ENCODE data around the gene RAB7B. TPM values are rescaled to one million over a fixed set of nuclear protein-coding genes. Genes with fewer than 3 reads are reported as not detected.

The RAB7B gene
- total RNA-seq, 2 donors from 2014 or later = 0.78 TPM; not detected in 1

DNA sequence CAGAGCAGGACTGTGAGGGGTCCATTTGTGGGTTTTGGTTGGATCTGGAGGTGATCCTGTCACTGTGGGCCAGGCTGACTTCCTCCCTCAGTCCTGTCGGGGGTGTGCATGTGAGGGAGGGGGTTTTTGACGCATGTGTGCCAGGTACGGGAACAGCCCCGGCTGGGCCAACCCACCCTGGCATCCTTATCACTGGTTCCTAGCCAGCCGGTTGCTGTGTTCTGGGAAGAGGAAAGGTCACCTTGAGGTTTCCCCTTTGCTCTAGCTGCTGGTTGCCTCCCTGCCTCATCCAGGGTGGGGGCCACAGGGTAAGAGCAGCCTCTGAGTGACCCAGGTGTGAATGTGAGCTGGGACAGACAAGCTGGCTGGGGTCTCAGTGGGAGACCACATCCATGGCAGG is 62.5 kb downstream of the RAB7B start:
- DNase-seq = peak in 1 of 4 donors; percentile 5
- Histone ChIP-seq H3K27me3 (no peaks in the 10 kb centered on the region), H3K4me1 (peaks cover 35% of the 10 kb centered on the region), H3K36me3 (replicated peaks in 1 of 2; ENCODE audit: insufficient read depth in 1 of 2, low read depth in 2 of 2) (no peaks in the 10 kb centered on the region), H3K4me3 (no peak overlapping the region), H3K9me3 (no peaks in the 10 kb centered on the region), H3K27ac (no peak overlapping the region)
- 20 to 31% methylated on average over 5 of the region's 5 CpGs for WGBS, 2 donors
- intact Hi-C loops (cut with DNase I) = no loop called here
- ATAC-seq = no peak
- TF ChIP-seq, protein P1, sequence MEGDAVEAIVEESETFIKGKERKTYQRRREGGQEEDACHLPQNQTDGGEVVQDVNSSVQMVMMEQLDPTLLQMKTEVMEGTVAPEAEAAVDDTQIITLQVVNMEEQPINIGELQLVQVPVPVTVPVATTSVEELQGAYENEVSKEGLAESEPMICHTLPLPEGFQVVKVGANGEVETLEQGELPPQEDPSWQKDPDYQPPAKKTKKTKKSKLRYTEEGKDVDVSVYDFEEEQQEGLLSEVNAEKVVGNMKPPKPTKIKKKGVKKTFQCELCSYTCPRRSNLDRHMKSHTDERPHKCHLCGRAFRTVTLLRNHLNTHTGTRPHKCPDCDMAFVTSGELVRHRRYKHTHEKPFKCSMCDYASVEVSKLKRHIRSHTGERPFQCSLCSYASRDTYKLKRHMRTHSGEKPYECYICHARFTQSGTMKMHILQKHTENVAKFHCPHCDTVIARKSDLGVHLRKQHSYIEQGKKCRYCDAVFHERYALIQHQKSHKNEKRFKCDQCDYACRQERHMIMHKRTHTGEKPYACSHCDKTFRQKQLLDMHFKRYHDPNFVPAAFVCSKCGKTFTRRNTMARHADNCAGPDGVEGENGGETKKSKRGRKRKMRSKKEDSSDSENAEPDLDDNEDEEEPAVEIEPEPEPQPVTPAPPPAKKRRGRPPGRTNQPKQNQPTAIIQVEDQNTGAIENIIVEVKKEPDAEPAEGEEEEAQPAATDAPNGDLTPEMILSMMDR (IDR thresholded peaks at IDR 0.05) = no peak
- no peak for TF ChIP-seq POLR2A (IDR thresholded peaks at IDR 0.05)

DNA sequence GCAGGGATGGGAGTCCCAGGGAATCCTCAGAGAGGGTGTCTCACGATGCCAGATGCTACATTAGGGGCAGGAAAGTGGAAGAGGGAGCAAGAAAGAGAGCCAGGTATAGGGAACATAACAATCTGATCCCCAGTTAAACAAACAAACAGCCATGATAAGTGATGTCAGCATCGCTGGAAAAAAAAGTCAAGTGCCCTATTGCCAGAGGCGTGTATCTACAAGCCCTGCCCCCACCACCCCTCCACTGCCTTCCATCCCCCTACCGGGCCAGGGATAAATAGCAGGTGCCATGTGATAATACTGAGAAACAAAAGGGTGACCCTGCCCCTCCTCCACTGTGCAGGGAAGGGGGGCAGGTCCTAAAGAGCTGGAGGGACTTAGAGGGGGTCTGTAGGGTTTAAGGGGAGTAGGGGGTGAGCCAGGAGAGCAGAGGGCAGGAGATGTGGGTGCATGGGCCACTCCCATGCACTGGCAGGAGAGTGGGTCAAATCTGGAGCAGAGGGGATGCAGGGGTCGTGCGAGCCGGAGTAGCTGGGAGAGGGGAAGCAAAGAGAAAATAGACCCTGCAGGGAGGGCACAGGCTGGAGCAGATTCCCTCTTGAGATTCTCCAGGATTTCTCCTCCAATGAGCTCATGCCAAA is 63.4 kb downstream of the RAB7B start:
- no peak overlapping the region for H3K27ac ChIP-seq
- peaks cover 35% of the 10 kb centered on the region for H3K4me1 ChIP-seq
- ATAC-seq (peak; percentile 75), DNase-seq (peak; percentile 55 to 83 (median 71))
- no peaks in the 10 kb centered on the region for H3K27me3 ChIP-seq
- H3K9me3 ChIP-seq = no peaks in the 10 kb centered on the region
- no peak overlapping the region for H3K4me3 ChIP-seq
- intact Hi-C loops (cut with DNase I) = no loop called here
- no peaks in the 10 kb centered on the region for H3K36me3 ChIP-seq (replicated peaks in 1 of 2; ENCODE audit: insufficient read depth in 1 of 2, low read depth in 2 of 2)
- WGBS, 2 donors = 42 to 45% methylated on average over 7 of the region's 7 CpGs
- TF ChIP-seq POLR2A (IDR thresholded peaks at IDR 0.05) = no peak
- TF ChIP-seq, protein P1 (IDR thresholded peaks at IDR 0.05) = peak in 5 of 7 experiments; percentile 6 to 51 (median 40)

DNA sequence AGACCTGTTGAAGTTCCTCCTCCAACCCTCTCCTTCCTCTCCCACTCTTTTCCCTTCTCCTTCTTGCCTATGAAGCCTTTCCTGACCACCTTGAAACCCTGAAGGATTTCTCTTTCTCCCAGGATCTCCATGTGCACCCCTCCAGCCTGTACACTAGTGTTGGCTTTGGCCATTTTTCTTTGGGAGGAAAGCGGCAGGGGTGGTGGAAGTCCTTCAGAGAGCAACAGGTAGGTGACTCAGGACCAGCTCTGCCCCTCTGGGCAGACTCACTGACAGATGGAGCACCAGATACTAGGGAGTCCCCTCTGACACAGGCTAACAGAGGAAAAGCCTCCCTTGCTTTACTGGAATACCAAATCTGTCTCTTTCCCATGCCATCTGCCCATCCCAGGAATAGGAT is 64.5 kb downstream of the RAB7B start:
- Histone ChIP-seq H3K4me1 (peaks cover 38% of the 10 kb centered on the region), H3K4me3 (no peak overlapping the region), H3K27ac (no peak overlapping the region), H3K36me3 (replicated peaks in 1 of 2; ENCODE audit: insufficient read depth in 1 of 2, low read depth in 2 of 2) (no peaks in the 10 kb centered on the region), H3K27me3 (no peaks in the 10 kb centered on the region), H3K9me3 (no peaks in the 10 kb centered on the region)
- DNase-seq (no peak), ATAC-seq (no peak)
- no peak for TF ChIP-seq POLR2A (IDR thresholded peaks at IDR 0.05)
- TF ChIP-seq, protein P1 (IDR thresholded peaks at IDR 0.05) = no peak
- intact Hi-C loops (cut with DNase I) = no loop called here
- WGBS, 2 donors = 93 to 95% methylated on average over 1 of the region's 1 CpG

DNA sequence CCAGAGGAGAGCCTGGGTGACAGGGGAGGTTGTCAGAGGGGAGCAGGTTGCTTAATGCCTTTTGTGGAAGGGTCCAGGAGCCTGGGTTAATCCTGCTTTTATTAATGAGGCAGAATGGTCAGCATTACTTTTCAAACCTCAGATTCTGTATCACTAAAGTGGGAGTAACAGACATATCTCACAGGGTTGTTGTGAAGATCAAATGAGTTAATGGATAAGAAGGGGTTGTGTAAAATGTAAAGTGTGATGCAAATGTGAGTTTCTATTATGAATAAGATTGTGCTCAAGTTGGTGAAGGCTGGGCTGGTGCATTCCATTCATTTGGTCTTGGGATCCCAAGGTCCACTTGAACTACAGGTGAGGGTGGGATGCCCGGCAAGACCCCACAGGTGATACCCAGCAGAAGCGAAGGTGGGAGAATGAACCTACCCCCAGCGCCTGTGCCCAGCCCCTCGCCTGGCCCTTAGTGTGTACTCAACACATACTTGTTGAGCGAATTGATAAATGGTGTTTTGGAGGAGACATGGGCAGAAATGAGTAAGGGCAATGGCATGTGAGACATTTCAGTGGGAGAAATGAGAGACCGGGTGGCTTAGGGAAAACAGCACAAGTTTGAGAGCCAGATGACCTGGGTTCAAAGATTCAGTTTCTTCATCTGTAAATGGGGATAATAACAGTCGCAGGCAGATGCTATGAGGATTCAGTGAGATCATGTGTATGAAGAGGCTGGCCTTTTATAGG is 66.2 kb downstream of the RAB7B start:
- peak in 2 of 4 donors; percentile 11 to 29 for DNase-seq
- intact Hi-C loops (cut with DNase I) = no loop called here
- Histone ChIP-seq H3K4me1 (peaks cover 45% of the 10 kb centered on the region), H3K36me3 (replicated peaks in 1 of 2; ENCODE audit: insufficient read depth in 1 of 2, low read depth in 2 of 2) (no peaks in the 10 kb centered on the region), H3K9me3 (no peaks in the 10 kb centered on the region), H3K4me3 (no peak overlapping the region), H3K27me3 (no peaks in the 10 kb centered on the region), H3K27ac (peak overlapping the region in 1 of 4 donors; percentile 21)
- ATAC-seq = peak; percentile 22
- TF ChIP-seq, protein P1 (IDR thresholded peaks at IDR 0.05) = no peak
- no peak for TF ChIP-seq POLR2A (IDR thresholded peaks at IDR 0.05)
- WGBS, 2 donors = 64 to 71% methylated on average over 7 of the region's 7 CpGs

All from body of pancreas (tissue), 4 donors.